H9 (cell line): ENCODE measurements around the gene DAPK1. TPM values are rescaled to one million over a fixed set of nuclear protein-coding genes. Genes with fewer than 3 reads are reported as not detected.

Source experiments
- DNase-seq: peaks from one replicate; pipeline ENCODE4 v3.0.0-alpha.2; 2017
- H2AFZ ChIP-seq: one replicate; pipeline ENCODE4 v1.6.1; 2013; ENCODE audit warnings: mild to moderate bottlenecking, low read length, control low read depth, moderate library complexity
- H2AK5ac ChIP-seq: 2 replicates; pipeline ENCODE4 v1.6.1; 2013; ENCODE audit warnings: low read length, control low read depth, mixed read lengths; ENCODE audit not compliant: insufficient read length
- H2BK120ac ChIP-seq: one replicate; pipeline ENCODE4 v1.6.1; 2013; ENCODE audit warnings: low read depth, mild to moderate bottlenecking, low read length, control low read depth, inconsistent platforms; ENCODE audit not compliant: poor library complexity, severe bottlenecking
- H2BK12ac ChIP-seq: 2 replicates; pipeline ENCODE4 v1.6.1; 2013; ENCODE audit warnings: low read length, control low read depth, mixed read lengths, low read depth; ENCODE audit not compliant: insufficient read length
- H2BK15ac ChIP-seq: 2 replicates; pipeline ENCODE4 v1.6.1; 2013; ENCODE audit warnings: low read depth, low read length, control low read depth
- H2BK20ac ChIP-seq: one replicate; pipeline ENCODE4 v1.6.1; 2013; ENCODE audit warnings: low read depth, mild to moderate bottlenecking, low read length, control low read depth, inconsistent platforms; ENCODE audit not compliant: poor library complexity, severe bottlenecking
- H2BK5ac ChIP-seq: 2 replicates; pipeline ENCODE4 v1.6.1; 2013; ENCODE audit warnings: low read length, control low read depth, mixed read lengths; ENCODE audit not compliant: insufficient read length
- H3K14ac ChIP-seq: 2 replicates; pipeline ENCODE4 v1.6.1; 2013; ENCODE audit warnings: low read length, control low read depth; ENCODE audit not compliant: insufficient read depth
- H3K18ac ChIP-seq: 2 replicates; pipeline ENCODE4 v1.6.1; 2013; ENCODE audit warnings: low read depth, mild to moderate bottlenecking, mixed read lengths, low read length, control low read depth; ENCODE audit not compliant: insufficient read length
- H3K23ac ChIP-seq: 2 replicates; pipeline ENCODE4 v1.6.1; 2013; ENCODE audit warnings: low read length, control low read depth, mixed read lengths, low read depth; ENCODE audit not compliant: insufficient read length
- H3K23me2 ChIP-seq: 2 replicates; pipeline ENCODE4 v1.6.1; 2013; ENCODE audit warnings: low read depth, mild to moderate bottlenecking, mixed read lengths, low read length, control low read depth; ENCODE audit not compliant: insufficient read length, poor library complexity, severe bottlenecking
- H3K27ac ChIP-seq: 2 replicates; pipeline ENCODE4 v1.5.1; 2013; ENCODE audit warnings: low read length, control low read depth, mixed read lengths, low read depth; ENCODE audit not compliant: insufficient read length
- H3K27me3 ChIP-seq: 2 replicates; pipeline ENCODE4 v1.6.1; 2013; ENCODE audit warnings: low read length, control low read depth, inconsistent platforms; ENCODE audit not compliant: insufficient read depth
- H3K4ac ChIP-seq: 2 replicates; pipeline ENCODE4 v1.6.1; 2013; ENCODE audit warnings: low read depth, mild to moderate bottlenecking, control low read depth, inconsistent platforms, low read length, moderate library complexity
- H3K4me1 ChIP-seq: 2 replicates; pipeline ENCODE4 v1.6.1; 2013; ENCODE audit warnings: low read length, control low read depth, inconsistent platforms; ENCODE audit not compliant: insufficient read depth
- H3K4me2 ChIP-seq: 2 replicates; pipeline ENCODE4 v1.6.1; 2013; ENCODE audit warnings: low read length, control low read depth, mixed read lengths; ENCODE audit not compliant: insufficient read length, insufficient read depth
- H3K56ac ChIP-seq: 2 replicates; pipeline ENCODE4 v1.6.1; 2013; ENCODE audit warnings: low read depth, mild to moderate bottlenecking, mixed read lengths, low read length, control low read depth; ENCODE audit not compliant: insufficient read length
- H3K79me1 ChIP-seq: 2 replicates; pipeline ENCODE4 v1.6.1; 2013; ENCODE audit warnings: low read depth, mild to moderate bottlenecking, moderate library complexity, low read length, control low read depth, inconsistent platforms; ENCODE audit not compliant: insufficient read depth, poor library complexity, severe bottlenecking
- H3K79me2 ChIP-seq: 2 replicates; pipeline ENCODE4 v1.6.1; 2013; ENCODE audit warnings: low read length, control low read depth, inconsistent platforms; ENCODE audit not compliant: insufficient read depth
- H3K9ac ChIP-seq: 2 replicates; pipeline ENCODE4 v1.6.1; 2013; ENCODE audit warnings: low read length, control low read depth, mixed read lengths; ENCODE audit not compliant: insufficient read length; ENCODE audit errors: extremely low read depth
- H3K9me3 ChIP-seq: one replicate; pipeline ENCODE4 v1.6.1; 2013; ENCODE audit warnings: low read depth, low read length, inconsistent platforms; ENCODE audit not compliant: control insufficient read depth
- H3T11ph ChIP-seq: one replicate; pipeline ENCODE4 v1.6.1; 2013; ENCODE audit warnings: mild to moderate bottlenecking, low read length, control low read depth, inconsistent platforms
- H4K20me1 ChIP-seq: one replicate; pipeline ENCODE4 v1.6.1; 2013; ENCODE audit not compliant: control insufficient read depth, insufficient read length, insufficient read depth
- H4K5ac ChIP-seq: 2 replicates; pipeline ENCODE4 v1.6.1; 2013; ENCODE audit warnings: low read depth, mild to moderate bottlenecking, mixed read lengths, low read length, control low read depth; ENCODE audit not compliant: insufficient read length
- H4K8ac ChIP-seq: replicated peaks from 2 replicates; pipeline ENCODE4 v1.6.1; 2013; ENCODE audit warnings: low read length, control low read depth, mixed read lengths, low read depth; ENCODE audit not compliant: insufficient read length
- H4K91ac ChIP-seq: 2 replicates; pipeline ENCODE4 v1.6.1; 2013; ENCODE audit warnings: low read depth, mild to moderate bottlenecking, moderate library complexity, mixed read lengths, low read length, control low read depth; ENCODE audit not compliant: insufficient read length
- H3K27ac Mint-ChIP-seq, 3 experiments: 2 replicates in 2 of 3; 3 replicates in 1 of 3; pipeline ENCODE4 v1.8.0; 2020 to 2021; ENCODE audit warnings: mixed read lengths in 3 of 3, mild to moderate bottlenecking in 1 of 3, moderate library complexity in 1 of 3
- H3K27me3 Mint-ChIP-seq: 2 replicates; pipeline ENCODE4 v1.8.0; 2021; ENCODE audit warnings: low read depth, mild to moderate bottlenecking, moderate library complexity, mixed read lengths
- H3K36me3 Mint-ChIP-seq, 3 experiments: 2 replicates in 2 of 3; 3 replicates in 1 of 3; pipeline ENCODE4 v1.8.0; 2020 to 2021; ENCODE audit warnings: low read depth in 3 of 3, mixed read lengths in 3 of 3; ENCODE audit not compliant: insufficient read depth in 1 of 3
- H3K4me1 Mint-ChIP-seq, 2 experiments: 2 replicates each; pipeline ENCODE4 v1.8.0; 2020; ENCODE audit warnings: mixed read lengths in 2 of 2
- H3K4me3 Mint-ChIP-seq, 2 experiments: 2 replicates in 1 of 2; 3 replicates in 1 of 2; pipeline ENCODE4 v1.8.0; 2020 to 2021; ENCODE audit warnings: mild to moderate bottlenecking in 2 of 2, mixed read lengths in 2 of 2, moderate library complexity in 1 of 2
- H3K9me3 Mint-ChIP-seq, 2 experiments: 2 replicates in 1 of 2; 3 replicates in 1 of 2; pipeline ENCODE4 v1.8.0; 2020; ENCODE audit warnings: mild to moderate bottlenecking in 2 of 2, mixed read lengths in 2 of 2, moderate library complexity in 1 of 2
- WGBS: extraction: QIAGEN DNeasy Blood & Tissue Kit; methylation state at CpG from one replicate; pipeline ENCODE4 v1.1.7; 2013; ENCODE audit warnings: missing lambda C conversion rate, low lambda C conversion rate, mixed read lengths; ENCODE audit not compliant: insufficient read length; ENCODE audit errors: extremely low coverage; 5-methylcytosine and 5-hydroxymethylcytosine counted together
- total RNA-seq: library from RNA; stranded (reverse); gene quantifications from 2 replicates; pipeline ENCODE4 v1.2.1, GENCODE V29; 2021
- TF ChIP-seq, protein P1 (sequence below): fragments of 200-600 bp; sonication (generic); conservative IDR thresholded peaks from 3 replicates; pipeline ENCODE4 v1.8.0; 2021; ENCODE audit warnings: antibody characterized with exemption, mild to moderate bottlenecking

DAPK1 gene
- total RNA-seq, 1 experiment from 2014 or later = 79.4 TPM

DNA sequence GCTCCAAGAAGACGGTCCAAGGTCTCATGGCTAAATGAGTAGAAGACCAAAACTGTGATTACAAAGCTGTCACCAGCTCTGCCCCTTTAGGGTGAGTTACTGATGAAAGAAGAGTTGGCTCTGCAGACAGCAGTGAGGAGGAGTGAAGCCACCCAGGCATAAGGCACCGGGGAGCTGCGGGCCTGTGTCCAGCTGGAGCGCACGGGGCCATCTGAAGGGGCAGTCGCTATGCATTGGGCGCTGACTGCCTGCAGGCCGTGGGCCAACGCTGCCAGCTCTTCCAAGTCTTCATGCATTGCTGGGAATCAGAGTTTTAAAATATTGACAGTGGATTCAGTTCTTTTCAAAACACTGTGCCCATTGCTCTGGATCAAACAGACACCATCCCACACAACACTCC lies 70.3 kb downstream of the DAPK1 start:
- no peaks in the 10 kb centered on the region for H3K9me3 Mint-ChIP-seq
- no peak overlapping the region for H3K23ac ChIP-seq
- no peaks in the 10 kb centered on the region for H3K23me2 ChIP-seq
- no peak overlapping the region for H2BK5ac ChIP-seq
- H2BK15ac ChIP-seq = no peak overlapping the region
- H2BK20ac ChIP-seq = no peak overlapping the region
- H3K79me1 ChIP-seq = peaks cover 3% of the 10 kb centered on the region
- no peak overlapping the region for H2BK120ac ChIP-seq
- no peak overlapping the region for H3K18ac ChIP-seq
- no peak overlapping the region for H4K8ac ChIP-seq
- H3K27ac Mint-ChIP-seq = peak overlapping the region in 2 of 3 experiments; percentile 62 to 64; a peak in 3 of 7 replicates
- no peak overlapping the region for H3K56ac ChIP-seq
- H3K4me2 ChIP-seq = no peak overlapping the region
- no peak overlapping the region for H2AFZ ChIP-seq
- no peaks in the 10 kb centered on the region for H3K9me3 ChIP-seq
- no peak for DNase-seq
- WGBS = no CpG with 5 or more reads among the region's 9 CpGs
- no peaks in the 10 kb centered on the region for H3K27me3 ChIP-seq
- no peak overlapping the region for H2AK5ac ChIP-seq
- H3K27me3 Mint-ChIP-seq = no peaks in the 10 kb centered on the region; the same call in 1 of the 2 replicates
- H3K4me1 ChIP-seq = peaks cover 15% of the 10 kb centered on the region; the same call in 1 of the 2 replicates
- TF ChIP-seq, protein P1, sequence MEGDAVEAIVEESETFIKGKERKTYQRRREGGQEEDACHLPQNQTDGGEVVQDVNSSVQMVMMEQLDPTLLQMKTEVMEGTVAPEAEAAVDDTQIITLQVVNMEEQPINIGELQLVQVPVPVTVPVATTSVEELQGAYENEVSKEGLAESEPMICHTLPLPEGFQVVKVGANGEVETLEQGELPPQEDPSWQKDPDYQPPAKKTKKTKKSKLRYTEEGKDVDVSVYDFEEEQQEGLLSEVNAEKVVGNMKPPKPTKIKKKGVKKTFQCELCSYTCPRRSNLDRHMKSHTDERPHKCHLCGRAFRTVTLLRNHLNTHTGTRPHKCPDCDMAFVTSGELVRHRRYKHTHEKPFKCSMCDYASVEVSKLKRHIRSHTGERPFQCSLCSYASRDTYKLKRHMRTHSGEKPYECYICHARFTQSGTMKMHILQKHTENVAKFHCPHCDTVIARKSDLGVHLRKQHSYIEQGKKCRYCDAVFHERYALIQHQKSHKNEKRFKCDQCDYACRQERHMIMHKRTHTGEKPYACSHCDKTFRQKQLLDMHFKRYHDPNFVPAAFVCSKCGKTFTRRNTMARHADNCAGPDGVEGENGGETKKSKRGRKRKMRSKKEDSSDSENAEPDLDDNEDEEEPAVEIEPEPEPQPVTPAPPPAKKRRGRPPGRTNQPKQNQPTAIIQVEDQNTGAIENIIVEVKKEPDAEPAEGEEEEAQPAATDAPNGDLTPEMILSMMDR = no peak
- no peak overlapping the region for H4K5ac ChIP-seq
- H4K20me1 ChIP-seq = no peaks in the 10 kb centered on the region
- H3K4me1 Mint-ChIP-seq = peaks cover 63 to 72% of the 10 kb centered on the region in 2 experiments
- no peak overlapping the region for H3K4me3 Mint-ChIP-seq
- H3K4ac ChIP-seq = no peak overlapping the region
- no peak overlapping the region for H2BK12ac ChIP-seq
- H3T11ph ChIP-seq = no peak overlapping the region
- no peak overlapping the region for H4K91ac ChIP-seq
- peaks cover 0 to 9% (median 8%) of the 10 kb centered on the region in 3 experiments; a peak in 4 of 7 replicates for H3K36me3 Mint-ChIP-seq
- H3K27ac ChIP-seq = no peak overlapping the region
- H3K79me2 ChIP-seq = peaks cover 8% of the 10 kb centered on the region; the same call in 1 of the 2 replicates
- H3K14ac ChIP-seq = no peak overlapping the region
- H3K9ac ChIP-seq = no peak overlapping the region
